Chondrocyte (in vitro differentiated cells): ENCODE results near the gene HIBCH. TPM values are rescaled to one million over a fixed set of nuclear protein-coding genes. Genes with fewer than 3 reads are reported as not detected.
"Not testable (repeated sequence)": the region's sequence is repeated elsewhere in the genome, so short reads cannot be mapped to it uniquely, and the experiment has no call there.

ENCODE experiments used
- DNase-seq: peaks from one replicate; pipeline ENCODE4 v3.0.0; 2021; ENCODE audit warnings: mixed read lengths, low spot score
- H3K27ac Mint-ChIP-seq: one replicate; pipeline ENCODE4 v1.8.0; 2021; ENCODE audit warnings: mild to moderate bottlenecking, moderate library complexity, mixed read lengths; ENCODE audit not compliant: unreplicated experiment
- H3K27me3 Mint-ChIP-seq: 2 replicates; pipeline ENCODE4 v1.8.0; 2021; ENCODE audit warnings: low read depth, mixed read lengths
- H3K36me3 Mint-ChIP-seq: 2 replicates; pipeline ENCODE4 v1.8.0; 2021; ENCODE audit warnings: low read depth, mixed read lengths
- H3K4me1 Mint-ChIP-seq: 2 replicates; pipeline ENCODE4 v1.8.0; 2021; ENCODE audit warnings: low read depth, mild to moderate bottlenecking, mixed read lengths
- H3K4me3 Mint-ChIP-seq: one replicate; pipeline ENCODE4 v1.8.0; 2021; ENCODE audit warnings: mild to moderate bottlenecking, moderate library complexity, mixed read lengths; ENCODE audit not compliant: unreplicated experiment
- H3K9me3 Mint-ChIP-seq: 2 replicates; pipeline ENCODE4 v1.8.0; 2021; ENCODE audit warnings: low read depth, mixed read lengths
- CTCF ChIP-seq: fragments of 200-600 bp; sonication (generic); IDR thresholded peaks from 2 replicates; pipeline ENCODE4 v1.5.0; 2021; ENCODE audit warnings: antibody characterized with exemption, mild to moderate bottlenecking, moderate library complexity
- total RNA-seq: library from RNA; stranded (reverse); gene quantifications from 3 replicates; pipeline ENCODE4 v1.2.1, GENCODE V29; 2021

Gene HIBCH
- total RNA-seq, 1 donor from 2014 or later = 19.1 TPM

- H3K4me1 Mint-ChIP-seq = no peaks in the 10 kb centered on the region
- no peaks in the 10 kb centered on the region for H3K36me3 Mint-ChIP-seq
- H3K27me3 Mint-ChIP-seq = no peaks in the 10 kb centered on the region
- TF ChIP-seq CTCF = no peak
- DNase-seq = no peak
- no peaks in the 10 kb centered on the region for H3K9me3 Mint-ChIP-seq
- no peak overlapping the region for H3K27ac Mint-ChIP-seq
- H3K4me3 Mint-ChIP-seq = no peak overlapping the region
Measured at GRCh38 chr2:190159453-190159852, 160.2 kb downstream of the HIBCH start.

GRCh38 chr2:190158798-190159434 is 160.7 kb downstream of the HIBCH start:
- DNase-seq = no peak
- H3K27me3 Mint-ChIP-seq = no peaks in the 10 kb centered on the region
- no peaks in the 10 kb centered on the region for H3K4me1 Mint-ChIP-seq
- no peak for TF ChIP-seq CTCF
- H3K36me3 Mint-ChIP-seq = no peaks in the 10 kb centered on the region
- no peak overlapping the region for H3K4me3 Mint-ChIP-seq
- no peaks in the 10 kb centered on the region for H3K9me3 Mint-ChIP-seq
- no peak overlapping the region for H3K27ac Mint-ChIP-seq

GRCh38 chr2:190157613-190158528 is 161.8 kb downstream of the HIBCH start:
- not testable (repeated sequence) for H3K36me3 Mint-ChIP-seq, H3K4me3 Mint-ChIP-seq, DNase-seq, H3K27ac Mint-ChIP-seq, H3K4me1 Mint-ChIP-seq, H3K9me3 Mint-ChIP-seq, H3K27me3 Mint-ChIP-seq

- Mint-ChIP-seq H3K4me1 (no peaks in the 10 kb centered on the region), H3K4me3 (no peak overlapping the region), H3K27ac (no peak overlapping the region), H3K27me3 (no peaks in the 10 kb centered on the region), H3K36me3 (no peaks in the 10 kb centered on the region), H3K9me3 (no peaks in the 10 kb centered on the region)
- no peak for DNase-seq
- no peak for TF ChIP-seq CTCF
Measured at GRCh38 chr2:190156530-190157212, 163.0 kb downstream of the HIBCH start.

Other genes with a start within 250 kb of the HIBCH start
- gene INPP1, start 23.8 kb upstream of the HIBCH start, total RNA-seq = 14.2 to 15.4 TPM (median 14.4 TPM) in 3 replicates
- 5.9 to 8.4 TPM (median 6.9 TPM) in 3 replicates for gene MFSD6, start 88.5 kb upstream of the HIBCH start, total RNA-seq
- 7.9 to 9.6 TPM (median 8.9 TPM) in 3 replicates for gene NEMP2, start 214.9 kb upstream of the HIBCH start, total RNA-seq